Epithelial cell of prostate (primary cell): Measurements from ENCODE around the gene CDC42EP2.
A peak's percentile ranks its signal among the peaks of the same experiment; 100 is the strongest.

ENCODE experiments used
- DNase-seq: peaks from one replicate; pipeline ENCODE4 v3.0.0-alpha.2; 2011; ENCODE audit warnings: low read depth, low spot score
- H3K27ac ChIP-seq: fragments of 450-650 bp; 2 replicates; pipeline ENCODE4 v1.5.1; 2017; ENCODE audit warnings: mild to moderate bottlenecking

CDC42EP2 gene

GRCh38 chr11:65354265-65355012 is 39.8 kb downstream of the CDC42EP2 start, which contains the start of gene TIGD3:
TSS of gene TIGD3 (plus strand) at chr11:65354751. CDS start at chr11:65355809, 1,058 bp downstream.
- DNase-seq: peak; percentile 39
- no peak within 1 kb of the TSS for H3K27ac ChIP-seq

- H3K27ac ChIP-seq: no peak overlapping the region
- DNase-seq: no peak
Observed at GRCh38 chr11:65355013-65355775, 40.5 kb downstream of the CDC42EP2 start.

GRCh38 chr11:65355776-65356393 is 41.2 kb downstream of the CDC42EP2 start:
- no peak overlapping the region for H3K27ac ChIP-seq
- no peak for DNase-seq

GRCh38 chr11:65356394-65356972 is 41.8 kb downstream of the CDC42EP2 start:
- H3K27ac ChIP-seq: no peak overlapping the region
- DNase-seq: no peak

GRCh38 chr11:65357856-65358356 is 43.2 kb downstream of the CDC42EP2 start:
- no peak overlapping the region for H3K27ac ChIP-seq
- DNase-seq: no peak

- no peak overlapping the region for H3K27ac ChIP-seq
- no peak for DNase-seq
Observed at GRCh38 chr11:65362320-65362931, 47.8 kb downstream of the CDC42EP2 start.

GRCh38 chr11:65362966-65363365 is 48.3 kb downstream of the CDC42EP2 start:
- no peak for DNase-seq
- no peak overlapping the region for H3K27ac ChIP-seq

GRCh38 chr11:65363770-65364169 is 49.1 kb downstream of the CDC42EP2 start:
- no peak overlapping the region for H3K27ac ChIP-seq
- DNase-seq: no peak

GRCh38 chr11:65366340-65366773 is 51.7 kb downstream of the CDC42EP2 start:
- DNase-seq: no peak
- no peak overlapping the region for H3K27ac ChIP-seq

GRCh38 chr11:65370659-65371049 is 56.0 kb downstream of the CDC42EP2 start:
- no peak for DNase-seq

More at GRCh38 chr11:65370659-65371049, 56.0 kb downstream of the CDC42EP2 start:
- H3K27ac ChIP-seq: peak overlapping the region; percentile 70
